GM10847 (cell line): ENCODE results near the gene COX18.
A peak's percentile ranks its signal among the peaks of the same experiment; 100 is the strongest.

ENCODE experiments used
- POLR2A ChIP-seq: IDR thresholded peaks from 2 replicates; pipeline ENCODE4 v1.6.1; 2011; ENCODE audit not compliant: insufficient read length; ENCODE audit errors: extremely low read depth

COX18 gene

DNA sequence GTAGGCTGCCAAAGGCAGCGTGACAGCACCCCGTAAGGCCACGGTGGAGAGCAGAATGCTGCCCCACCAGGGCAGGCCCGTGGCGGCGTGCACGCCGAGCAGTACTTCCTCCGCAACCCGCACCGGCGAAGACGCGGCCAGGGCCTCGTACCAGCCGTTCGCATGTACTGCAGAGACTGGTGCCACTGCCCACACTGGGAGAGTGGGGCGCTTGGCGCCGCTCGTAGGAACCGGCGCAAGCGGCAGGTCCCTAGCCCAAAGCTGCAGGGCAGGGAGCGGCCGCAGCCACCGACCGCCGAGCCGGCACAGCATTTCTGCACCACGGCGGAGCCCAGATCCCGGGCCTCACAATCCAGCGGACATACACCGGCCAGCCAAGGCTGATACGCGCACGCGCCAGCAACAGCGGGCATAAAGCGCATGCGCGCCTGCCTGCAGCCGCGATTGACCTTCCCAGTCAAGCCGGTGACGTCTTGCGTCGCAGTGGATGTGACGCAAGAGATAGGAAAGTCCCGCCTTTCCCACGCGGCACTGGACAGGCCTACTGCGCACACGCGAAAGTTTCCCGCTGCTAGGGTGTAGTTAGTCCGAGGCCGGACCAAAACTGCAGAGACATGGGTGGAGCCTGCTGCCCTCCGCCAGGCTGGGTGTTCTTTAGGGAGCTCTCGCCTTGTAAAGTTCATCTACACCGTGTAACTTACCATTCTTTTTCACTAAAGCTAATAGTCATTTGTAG lies at the start of gene COX18:
Gene COX18, minus strand, starts transcription at position 379 of the 736 bp plus-strand sequence. Its CDS starts 67 bp downstream, at position 312.
- TF ChIP-seq POLR2A = peak; percentile 92

GRCh38 chr4:73109493-73109892 lies 40.0 kb upstream of the COX18 start:
- no peak for TF ChIP-seq POLR2A

GRCh38 chr4:73104695-73105094 lies 35.2 kb upstream of the COX18 start:
- no peak for TF ChIP-seq POLR2A

DNA sequence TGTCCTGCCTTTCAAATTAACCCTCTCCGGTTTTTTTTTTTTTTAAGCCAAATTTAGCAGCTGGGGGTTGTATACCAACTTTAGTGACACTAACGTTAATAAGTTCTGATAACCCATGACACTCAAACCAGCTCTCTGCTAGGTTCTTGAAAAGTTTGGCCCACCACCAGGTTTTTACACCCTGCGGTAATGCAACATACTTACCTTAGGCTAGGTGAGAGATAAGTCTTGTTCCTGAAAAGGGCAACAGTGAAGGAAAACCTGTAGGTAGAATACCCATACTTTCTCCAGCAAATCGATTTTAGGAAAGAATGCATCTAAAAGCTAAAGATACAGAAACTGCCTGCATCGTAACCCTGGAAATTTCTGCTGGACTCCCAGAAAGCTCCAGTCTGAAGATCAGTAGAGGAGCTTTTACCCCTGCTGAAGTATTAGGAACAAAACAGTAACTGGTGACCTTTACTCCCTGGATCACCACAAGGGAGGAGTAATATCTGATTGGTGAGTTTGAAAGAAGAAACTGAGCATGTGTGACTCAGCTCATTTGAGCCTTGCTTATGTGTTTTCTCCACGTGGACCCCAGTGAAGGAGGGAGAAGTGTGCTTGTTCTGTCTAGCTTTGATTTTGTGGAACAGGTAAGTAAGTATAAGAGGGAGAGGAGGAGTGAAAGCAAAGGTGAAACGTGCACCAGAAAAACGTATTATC lies 34.4 kb upstream of the COX18 start:
- no peak for TF ChIP-seq POLR2A

DNA sequence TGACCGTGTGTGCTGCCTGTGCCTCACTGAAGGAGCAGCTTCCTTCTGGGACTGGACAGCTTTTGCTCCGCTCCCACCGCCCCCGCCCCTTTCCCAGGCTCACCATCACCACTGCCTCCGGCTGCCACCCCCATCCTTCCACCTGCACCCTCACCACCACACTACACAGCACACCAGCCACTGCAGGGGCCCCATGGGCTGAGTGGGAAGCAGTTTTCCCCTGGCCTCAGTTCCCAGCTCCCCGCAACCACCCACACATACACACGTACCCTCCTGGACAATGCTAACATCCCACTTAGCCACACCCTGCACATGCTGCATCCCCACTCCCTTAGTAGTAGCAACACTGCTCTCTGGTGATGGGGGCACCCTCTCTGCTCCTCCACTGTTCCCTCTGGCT lies 29.6 kb upstream of the COX18 start:
- no peak for TF ChIP-seq POLR2A

GRCh38 chr4:73098713-73099112 lies 29.2 kb upstream of the COX18 start:
- TF ChIP-seq POLR2A = no peak

DNA sequence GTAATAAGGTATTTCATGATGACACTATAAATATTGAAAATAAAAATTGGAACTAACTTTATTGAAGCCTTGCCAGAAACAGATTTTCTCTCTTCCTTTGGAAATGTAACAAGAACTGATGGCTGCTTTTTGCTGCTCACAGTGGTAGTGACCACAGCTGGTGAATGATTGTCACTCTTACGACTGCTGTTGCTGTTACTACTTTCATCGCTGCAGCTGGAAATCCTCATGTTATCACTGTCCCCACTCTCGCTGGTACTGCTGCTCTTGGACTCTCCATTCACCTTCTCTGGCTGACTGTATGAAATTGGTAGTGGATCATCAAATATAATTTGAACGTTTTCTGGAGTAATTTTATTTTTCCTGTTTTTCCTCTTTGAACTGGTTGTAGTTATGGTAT lies 28.5 kb upstream of the COX18 start:
- no peak for TF ChIP-seq POLR2A

GRCh38 chr4:73092868-73093267 lies 23.4 kb upstream of the COX18 start:
- TF ChIP-seq POLR2A = no peak

DNA sequence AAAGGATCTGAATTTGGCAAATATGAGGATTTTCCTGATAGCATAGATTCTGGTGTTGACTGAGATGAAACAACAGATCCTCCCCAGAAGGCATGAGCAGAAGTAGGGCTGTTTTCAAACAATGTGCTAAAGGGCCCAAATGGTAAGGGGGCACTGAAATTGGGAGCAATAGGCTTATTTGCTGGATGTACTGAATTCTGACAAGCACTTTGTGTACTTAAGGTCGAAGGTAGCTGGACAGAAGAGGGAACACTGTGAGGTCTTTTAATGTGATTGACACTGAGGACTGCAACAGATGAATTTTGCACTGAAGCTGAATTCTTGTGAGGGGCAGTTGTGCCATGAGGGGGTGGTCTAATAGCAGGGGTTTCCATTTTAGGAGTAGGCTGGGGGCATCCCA lies 21.2 kb upstream of the COX18 start:
- TF ChIP-seq POLR2A = no peak

DNA sequence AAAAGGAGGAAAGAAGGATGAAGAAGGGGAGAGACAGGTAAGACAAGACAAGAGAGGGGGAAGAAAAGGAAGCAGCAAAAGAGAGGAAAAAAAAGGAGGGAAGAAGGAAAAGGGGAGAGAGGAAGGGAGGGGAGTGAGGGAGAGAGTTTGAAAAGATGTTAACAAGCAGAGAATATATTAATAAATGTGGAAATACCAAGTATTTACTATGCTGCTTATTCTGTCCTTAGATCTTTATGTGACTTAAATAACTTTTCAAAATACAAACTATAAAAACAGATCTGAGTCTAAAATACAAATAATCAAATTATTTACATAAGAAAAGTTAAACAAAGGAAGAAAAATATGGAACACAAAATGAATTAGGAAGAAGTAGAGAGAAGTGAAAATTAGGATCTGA lies 18.4 kb upstream of the COX18 start:
- no peak for TF ChIP-seq POLR2A

- no peak for TF ChIP-seq POLR2A
Measured at GRCh38 chr4:73086095-73086868, 16.8 kb upstream of the COX18 start.

DNA sequence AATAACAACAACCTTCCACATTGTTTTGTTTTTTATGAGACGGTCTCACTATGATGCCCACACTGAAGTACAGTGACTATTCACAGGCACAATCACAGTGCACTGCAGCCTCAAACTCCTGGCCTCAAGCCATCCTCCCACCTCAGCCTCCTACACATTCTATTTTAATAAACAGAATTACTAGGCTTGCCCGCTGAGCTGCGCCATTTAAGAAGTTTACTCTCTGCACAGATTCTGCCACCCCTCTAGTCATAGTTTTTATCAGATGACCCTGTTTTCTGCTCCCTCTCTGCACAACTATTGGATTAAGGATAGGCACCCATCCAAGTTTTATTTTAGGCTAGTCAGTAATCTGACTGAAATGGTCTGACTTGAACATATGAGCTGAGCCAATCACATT lies 11.3 kb upstream of the COX18 start:
- TF ChIP-seq POLR2A = no peak

DNA sequence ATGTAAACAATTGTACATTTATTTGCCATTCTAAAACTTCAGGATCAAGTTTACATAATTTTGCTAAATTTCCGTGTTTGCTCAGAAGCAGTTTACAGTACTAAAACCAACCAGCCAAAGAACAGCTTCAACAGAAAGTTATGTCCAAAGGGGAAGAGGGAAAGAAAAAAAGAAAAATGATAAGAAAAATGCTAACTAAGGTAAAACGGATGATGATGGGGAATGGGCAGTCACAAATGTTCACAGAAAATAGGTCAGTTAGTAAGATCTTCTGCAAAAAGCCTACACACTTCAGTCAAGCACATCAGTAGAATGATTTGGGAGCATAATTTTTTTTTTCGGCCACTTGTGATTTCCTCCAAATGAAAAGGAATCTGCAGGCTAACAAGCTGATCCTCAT lies 6.3 kb upstream of the COX18 start:
- TF ChIP-seq POLR2A = no peak

GRCh38 chr4:73070074-73070390 lies 516 bp upstream of the COX18 start:
- TF ChIP-seq POLR2A = no peak

DNA sequence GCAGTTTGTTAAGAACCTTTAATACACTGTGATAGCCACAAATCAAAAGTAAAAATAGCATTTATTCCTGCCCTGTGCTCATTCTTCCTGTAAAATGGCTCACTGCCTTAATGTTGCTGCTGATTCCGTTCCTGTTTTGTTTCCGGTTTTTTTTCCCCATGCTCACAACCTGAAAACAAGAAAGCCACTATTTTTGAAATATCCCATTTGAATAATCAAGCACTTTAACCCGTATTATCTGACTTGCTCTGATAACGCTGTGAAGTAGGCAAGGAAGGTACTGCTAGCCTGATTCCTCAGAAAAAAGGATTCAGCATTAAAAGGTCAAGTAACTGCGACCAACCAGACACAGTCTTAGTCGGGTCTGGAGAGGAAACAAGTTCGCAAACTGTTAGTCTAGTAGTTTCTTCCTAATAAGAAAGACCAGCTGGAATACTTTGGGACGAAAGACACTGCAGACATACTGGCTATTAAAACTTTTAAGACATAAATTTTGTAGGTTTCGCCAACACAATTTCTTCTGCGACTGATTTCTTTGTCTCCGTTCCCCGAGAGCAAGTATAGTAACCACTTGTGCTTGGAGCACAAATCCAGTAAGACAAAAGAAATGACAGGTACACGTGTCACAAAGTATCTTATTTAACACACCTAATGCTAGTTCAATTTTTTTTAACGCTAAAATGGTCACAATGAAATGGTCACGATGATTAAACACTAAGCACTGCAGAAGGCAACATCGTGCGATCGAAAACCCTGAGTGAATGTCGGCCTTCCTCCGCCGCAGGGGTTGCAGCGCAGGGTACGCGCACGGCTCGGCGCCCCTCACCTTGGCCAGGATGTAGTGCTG lies 802 bp downstream of the COX18 start:
- TF ChIP-seq POLR2A = no peak

DNA sequence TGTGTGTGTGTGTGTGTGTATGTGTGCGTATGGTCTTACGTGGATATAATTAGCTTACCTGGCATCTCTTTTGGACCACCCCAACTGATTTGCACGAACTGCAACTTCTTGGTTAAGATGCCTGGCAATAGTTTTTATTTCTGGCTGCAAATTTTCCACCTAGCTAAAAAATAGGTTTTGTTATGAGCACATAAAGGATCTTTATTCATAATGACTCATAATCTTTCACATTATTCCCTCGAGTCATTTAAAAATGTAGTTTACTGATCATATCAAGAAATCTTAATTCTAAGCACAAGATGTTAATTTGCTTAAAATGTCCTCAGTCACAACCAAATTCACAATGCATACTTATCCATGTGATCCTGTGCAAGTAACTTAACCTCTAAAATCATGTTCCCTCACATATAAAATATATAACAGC lies 1.5 kb downstream of the COX18 start:
- no peak for TF ChIP-seq POLR2A

DNA sequence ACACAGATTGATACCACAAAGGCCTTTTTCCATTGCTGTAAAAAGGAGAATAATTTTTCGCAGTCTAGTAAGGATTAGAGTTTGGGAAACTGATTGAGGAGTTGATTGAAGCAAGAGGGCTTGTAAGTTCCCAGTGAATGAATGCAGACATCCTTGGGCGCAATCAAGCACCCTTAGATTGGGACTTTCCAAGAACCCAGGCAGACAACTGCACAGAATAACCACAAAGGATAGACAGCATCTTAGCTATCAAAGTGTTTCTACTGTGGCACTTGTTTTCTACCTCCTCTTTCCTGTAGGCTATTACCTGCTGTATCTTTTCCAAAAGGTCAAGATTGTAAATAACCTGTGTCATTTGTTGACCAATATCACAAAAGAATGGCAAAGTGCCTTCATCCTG lies 2.6 kb downstream of the COX18 start:
- no peak for TF ChIP-seq POLR2A
